Upper lobe of right lung (tissue), 1 donor: Measurements from ENCODE around the gene MLF1. TPM values are rescaled to one million over a fixed set of nuclear protein-coding genes. Genes with fewer than 3 reads are reported as not detected.

Experiments used
- ATAC-seq: fragments of 200-7000 bp; cut with Tn5 transposase; one replicate; pipeline ENCODE4 v1.9.1; 2020; ENCODE audit warnings: mild to moderate bottlenecking, moderate library complexity
- DNase-seq: peaks from one replicate; pipeline ENCODE4 v3.0.0-alpha.2; 2020
- H3K27ac ChIP-seq: fragments of 200-600 bp; one replicate; pipeline ENCODE4 v1.8.0; 2022
- H3K27me3 ChIP-seq: fragments of 200-600 bp; one replicate; pipeline ENCODE4 v1.8.0; 2022; ENCODE audit warnings: mild to moderate bottlenecking
- H3K36me3 ChIP-seq: fragments of 200-600 bp; one replicate; pipeline ENCODE4 v1.8.0; 2022
- H3K4me1 ChIP-seq: fragments of 200-600 bp; one replicate; pipeline ENCODE4 v1.8.0; 2022
- H3K4me3 ChIP-seq: fragments of 200-600 bp; one replicate; pipeline ENCODE4 v1.8.0; 2022; ENCODE audit warnings: mild to moderate bottlenecking
- H3K9me3 ChIP-seq: fragments of 200-600 bp; one replicate; pipeline ENCODE4 v1.8.0; 2022
- CTCF ChIP-seq: fragments of 200-600 bp; IDR thresholded peaks from one replicate; pipeline ENCODE4 v1.8.0; 2022; ENCODE audit warnings: antibody characterized with exemption
- intact Hi-C: fragments of 100-400 bp; cut with DNase I; formaldehyde crosslinking; loops from one replicate; pipeline ENCODE4 v1.11.0; 2022
- total RNA-seq: library from RNA; stranded (reverse); fragmentation: NEBNext Ultra II Directional; extraction: Animal tissue kit (Norgen Biotek cat#: 25700); gene quantifications from one replicate; pipeline ENCODE4 v1.2.1, GENCODE V29; 2021
- donor health status: DM: no; HTN: yes; CAD: no; lungs with severe emphysema.

Gene MLF1
- total RNA-seq, 1 donor from 2014 or later: 7.1 TPM

- TF ChIP-seq CTCF: no peak
- Histone ChIP-seq H3K4me3 (no peak overlapping the region), H3K36me3 (no peaks in the 10 kb centered on the region), H3K9me3 (no peaks in the 10 kb centered on the region), H3K27ac (no peak overlapping the region), H3K27me3 (no peaks in the 10 kb centered on the region), H3K4me1 (peaks cover 8% of the 10 kb centered on the region)
- intact Hi-C loops: no loop called here
- DNase-seq (no peak), ATAC-seq (no peak)
Observed at GRCh38 chr3:158640646-158641045, 69.7 kb downstream of the MLF1 start.

- ATAC-seq: no peak
- DNase-seq: no peak
- Histone ChIP-seq H3K36me3 (peaks cover 3% of the 10 kb centered on the region), H3K9me3 (no peaks in the 10 kb centered on the region), H3K4me3 (no peak overlapping the region), H3K27ac (peak overlapping the region; percentile 60), H3K4me1 (peaks cover 19% of the 10 kb centered on the region), H3K27me3 (no peaks in the 10 kb centered on the region)
- intact Hi-C loops: no loop called here
- no peak for TF ChIP-seq CTCF
Observed at GRCh38 chr3:158642005-158642404, 71.0 kb downstream of the MLF1 start.

GRCh38 chr3:158642474-158643210 is 71.6 kb downstream of the MLF1 start:
- no peak overlapping the region for H3K4me3 ChIP-seq
- H3K36me3 ChIP-seq: peaks cover 10% of the 10 kb centered on the region
- peaks cover 19% of the 10 kb centered on the region for H3K4me1 ChIP-seq
- no peak for TF ChIP-seq CTCF
- DNase-seq (no peak), ATAC-seq (peak; percentile 69)
- H3K27ac ChIP-seq: peak overlapping the region; percentile 60
- no peaks in the 10 kb centered on the region for H3K27me3 ChIP-seq
- no peaks in the 10 kb centered on the region for H3K9me3 ChIP-seq
- intact Hi-C loops: no loop called here

GRCh38 chr3:158644345-158644908 is 73.4 kb downstream of the MLF1 start, which contains the start of gene GFM1:
Gene GFM1, plus strand, starts transcription at chr3:158644527. Its CDS starts 108 bp downstream, at chr3:158644635.
- ATAC-seq: peak; percentile 97
- H3K4me1 ChIP-seq: peaks cover 19% of the 10 kb centered on the region

GRCh38 chr3:158649791-158650190 is 78.8 kb downstream of the MLF1 start:
- H3K27me3 ChIP-seq: no peaks in the 10 kb centered on the region
- H3K4me1 ChIP-seq: peaks cover 19% of the 10 kb centered on the region
- H3K36me3 ChIP-seq: peaks cover 75% of the 10 kb centered on the region
- no peak overlapping the region for H3K4me3 ChIP-seq
- ATAC-seq (no peak), DNase-seq (no peak)
- intact Hi-C loops: no loop called here
- no peak for TF ChIP-seq CTCF
- no peaks in the 10 kb centered on the region for H3K9me3 ChIP-seq
- no peak overlapping the region for H3K27ac ChIP-seq

More at GRCh38 chr3:158644345-158644908, 73.4 kb downstream of the MLF1 start, which contains the start of gene GFM1:
- H3K27ac ChIP-seq: peak within 1 kb of the TSS; percentile 94
- peaks cover 26% of the 10 kb centered on the region for H3K36me3 ChIP-seq
- H3K4me3 ChIP-seq: peak within 1 kb of the TSS; percentile 86
- DNase-seq: peak; percentile 95
- TF ChIP-seq CTCF: peak; percentile 94
- no peaks in the 10 kb centered on the region for H3K9me3 ChIP-seq
- intact Hi-C loops: no loop called here
- no peaks in the 10 kb centered on the region for H3K27me3 ChIP-seq
